Karpas-422 (cell line): ENCODE results near the gene LAP3. TPM values are rescaled to one million over a fixed set of nuclear protein-coding genes. Genes with fewer than 3 reads are reported as not detected.

Source experiments
- DNase-seq: peaks from one replicate; pipeline ENCODE4 v3.0.0-alpha.2; 2015
- H2AFZ ChIP-seq: fragments of 200-600 bp; sonication (generic); 2 replicates; pipeline ENCODE4 v1.6.1; 2014; ENCODE audit warnings: antibody characterized with exemption, low read length, mixed read lengths
- H3K27ac ChIP-seq: fragments of 200-600 bp; sonication (generic); 2 replicates; pipeline ENCODE4 v1.5.1; 2014; ENCODE audit warnings: mild to moderate bottlenecking, low read length, moderate library complexity
- H3K27me3 ChIP-seq: fragments of 200-600 bp; sonication (generic); 2 replicates; pipeline ENCODE4 v1.6.1; 2014; ENCODE audit warnings: low read length, mixed read lengths
- H3K36me3 ChIP-seq: fragments of 200-600 bp; sonication (generic); 2 replicates; pipeline ENCODE4 v1.6.1; 2014; ENCODE audit warnings: low read length, mixed read lengths; ENCODE audit not compliant: insufficient read depth
- H3K4me1 ChIP-seq: fragments of 200-600 bp; sonication (generic); 2 replicates; pipeline ENCODE4 v1.6.1; 2014; ENCODE audit warnings: mild to moderate bottlenecking, low read length, mixed read lengths
- H3K4me2 ChIP-seq: fragments of 200-600 bp; sonication (generic); 2 replicates; pipeline ENCODE4 v1.6.1; 2014; ENCODE audit warnings: low read length, low read depth, mild to moderate bottlenecking; ENCODE audit not compliant: poor library complexity, severe bottlenecking
- H3K4me3 ChIP-seq: fragments of 200-600 bp; sonication (generic); 2 replicates; pipeline ENCODE4 v1.5.1; 2014; ENCODE audit warnings: mild to moderate bottlenecking, antibody characterized with exemption, low read length, mixed read lengths
- H3K79me2 ChIP-seq: fragments of 200-600 bp; sonication (generic); 2 replicates; pipeline ENCODE4 v1.6.1; 2014; ENCODE audit warnings: mild to moderate bottlenecking, low read length, mixed read lengths
- H3K9ac ChIP-seq: fragments of 200-600 bp; sonication (generic); 2 replicates; pipeline ENCODE4 v1.6.0; 2014; ENCODE audit warnings: low read length
- H3K9me2 ChIP-seq: fragments of 200-600 bp; sonication (generic), shearing (Covaris generic); replicated peaks from 2 replicates; pipeline ENCODE4 v1.6.0; 2014; ENCODE audit warnings: mild to moderate bottlenecking, low read length, moderate library complexity; ENCODE audit not compliant: insufficient read depth
- H3K9me3 ChIP-seq: fragments of 300-700, 200-600 bp; sonication (generic); 2 replicates; pipeline ENCODE4 v1.6.1; 2014; ENCODE audit warnings: low read length, mixed read lengths
- H4K20me1 ChIP-seq: fragments of 200-600 bp; sonication (generic); 2 replicates; pipeline ENCODE4 v1.6.1; 2014; ENCODE audit warnings: mild to moderate bottlenecking, antibody characterized with exemption, low read length, low read depth; ENCODE audit not compliant: insufficient read depth
- total RNA-seq: library from RNA; depleted of rRNA; stranded (reverse); fragments of >200 nt; shearing (Covaris generic); gene quantifications from 2 replicates; pipeline ENCODE4 v1.2.3, GENCODE V29; 2014; ENCODE audit warnings: low replicate concordance

Gene LAP3
- total RNA-seq, 1 experiment from 2014 or later = 146 TPM

DNA sequence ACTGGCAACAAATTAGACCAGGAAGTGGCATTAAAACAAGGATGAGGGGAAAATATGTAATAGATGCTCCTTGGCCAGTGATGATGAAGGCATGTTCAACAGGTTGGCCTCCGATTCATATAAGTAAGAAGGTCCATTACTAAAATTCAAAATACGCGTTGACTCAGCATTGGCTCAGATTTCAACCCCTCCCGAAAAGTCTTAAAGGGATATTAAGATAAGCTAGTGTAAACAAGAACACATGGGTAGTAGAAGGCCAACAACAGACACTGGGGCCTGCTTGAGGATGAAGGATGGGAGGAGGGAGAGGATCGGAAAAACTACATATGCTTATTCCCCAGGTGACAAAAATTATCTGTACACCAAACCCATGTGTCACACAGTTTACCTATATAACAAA, 19.1 kb upstream of the LAP3 start:
- Histone ChIP-seq H3K9ac (no peak overlapping the region), H2AFZ (no peak overlapping the region), H3K27me3 (no peaks in the 10 kb centered on the region), H3K4me2 (no peak overlapping the region), H3K27ac (no peak overlapping the region), H3K4me1 (no peaks in the 10 kb centered on the region), H3K9me3 (no peaks in the 10 kb centered on the region), H3K79me2 (no peaks in the 10 kb centered on the region), H3K4me3 (no peak overlapping the region), H4K20me1 (no peaks in the 10 kb centered on the region), H3K9me2 (no peaks in the 10 kb centered on the region), H3K36me3 (no peaks in the 10 kb centered on the region)
- DNase-seq = no peak

- H3K27ac ChIP-seq = no peak overlapping the region
- H3K4me3 ChIP-seq = no peak overlapping the region
- H3K9ac ChIP-seq = no peak overlapping the region
- H2AFZ ChIP-seq = no peak overlapping the region
- no peaks in the 10 kb centered on the region for H3K4me1 ChIP-seq
- no peaks in the 10 kb centered on the region for H3K27me3 ChIP-seq
- H3K79me2 ChIP-seq = no peaks in the 10 kb centered on the region
- H3K4me2 ChIP-seq = no peak overlapping the region
- H3K36me3 ChIP-seq = no peaks in the 10 kb centered on the region
- H3K9me2 ChIP-seq = no peaks in the 10 kb centered on the region
- no peak for DNase-seq
- no peaks in the 10 kb centered on the region for H3K9me3 ChIP-seq
- no peaks in the 10 kb centered on the region for H4K20me1 ChIP-seq
Measured at GRCh38 chr4:17558941-17559708, 17.9 kb upstream of the LAP3 start.

- H3K79me2 ChIP-seq = no peaks in the 10 kb centered on the region
- no peaks in the 10 kb centered on the region for H3K9me3 ChIP-seq
- no peaks in the 10 kb centered on the region for H4K20me1 ChIP-seq
- H3K4me2 ChIP-seq = no peak overlapping the region
- H3K27ac ChIP-seq = no peak overlapping the region
- no peak overlapping the region for H3K4me3 ChIP-seq
- H3K27me3 ChIP-seq = no peaks in the 10 kb centered on the region
- DNase-seq = no peak
- no peak overlapping the region for H2AFZ ChIP-seq
- no peaks in the 10 kb centered on the region for H3K9me2 ChIP-seq
- H3K36me3 ChIP-seq = no peaks in the 10 kb centered on the region
- no peaks in the 10 kb centered on the region for H3K4me1 ChIP-seq
- no peak overlapping the region for H3K9ac ChIP-seq
Measured at GRCh38 chr4:17559709-17560048, 17.3 kb upstream of the LAP3 start.

DNA sequence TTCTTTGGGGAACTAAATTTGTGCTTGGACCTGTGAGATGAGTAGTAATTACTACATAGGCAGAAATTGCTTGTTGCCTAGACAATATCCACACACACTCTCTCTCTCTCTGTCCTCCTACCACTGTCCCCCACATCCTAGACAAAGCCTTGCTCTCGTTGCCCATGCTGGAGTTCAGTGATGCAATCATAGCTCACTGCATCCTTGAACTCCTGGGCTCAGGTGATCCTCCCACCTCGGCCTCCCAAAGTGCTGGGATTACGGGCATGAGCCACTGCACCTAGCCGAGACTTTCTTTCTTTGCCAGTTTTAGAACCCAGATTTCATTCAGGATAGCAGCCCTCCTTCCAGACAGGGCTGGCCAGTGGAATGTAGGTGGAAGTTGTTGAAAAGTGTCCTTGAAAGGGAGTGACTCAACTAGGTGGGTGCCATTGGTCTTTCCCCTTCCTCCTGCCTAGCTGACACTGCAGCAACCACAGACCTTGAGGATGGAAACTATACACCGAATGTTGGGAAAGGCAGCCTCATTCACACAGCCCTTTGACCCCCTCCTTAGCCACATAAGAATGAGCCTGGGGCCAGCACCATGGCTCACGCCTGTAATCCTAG, 16.8 kb upstream of the LAP3 start:
- no peak overlapping the region for H3K4me2 ChIP-seq
- H3K9ac ChIP-seq = no peak overlapping the region
- H3K9me3 ChIP-seq = no peaks in the 10 kb centered on the region
- H4K20me1 ChIP-seq = no peaks in the 10 kb centered on the region
- no peaks in the 10 kb centered on the region for H3K79me2 ChIP-seq
- no peak overlapping the region for H3K27ac ChIP-seq
- H2AFZ ChIP-seq = no peak overlapping the region
- H3K27me3 ChIP-seq = no peaks in the 10 kb centered on the region
- H3K9me2 ChIP-seq = no peaks in the 10 kb centered on the region
- no peak overlapping the region for H3K4me3 ChIP-seq
- H3K4me1 ChIP-seq = no peaks in the 10 kb centered on the region
- no peaks in the 10 kb centered on the region for H3K36me3 ChIP-seq
- no peak for DNase-seq

- no peaks in the 10 kb centered on the region for H3K9me2 ChIP-seq
- no peaks in the 10 kb centered on the region for H4K20me1 ChIP-seq
- no peak overlapping the region for H3K4me2 ChIP-seq
- no peaks in the 10 kb centered on the region for H3K9me3 ChIP-seq
- no peaks in the 10 kb centered on the region for H3K79me2 ChIP-seq
- no peak overlapping the region for H3K27ac ChIP-seq
- no peak overlapping the region for H3K4me3 ChIP-seq
- H3K36me3 ChIP-seq = no peaks in the 10 kb centered on the region
- H3K27me3 ChIP-seq = no peaks in the 10 kb centered on the region
- no peak for DNase-seq
- peaks cover under 1% of the 10 kb centered on the region; the same call in 1 of the 2 replicates for H3K4me1 ChIP-seq
- no peak overlapping the region for H3K9ac ChIP-seq
- no peak overlapping the region for H2AFZ ChIP-seq
Measured at GRCh38 chr4:17561195-17561909, 15.6 kb upstream of the LAP3 start.

DNA sequence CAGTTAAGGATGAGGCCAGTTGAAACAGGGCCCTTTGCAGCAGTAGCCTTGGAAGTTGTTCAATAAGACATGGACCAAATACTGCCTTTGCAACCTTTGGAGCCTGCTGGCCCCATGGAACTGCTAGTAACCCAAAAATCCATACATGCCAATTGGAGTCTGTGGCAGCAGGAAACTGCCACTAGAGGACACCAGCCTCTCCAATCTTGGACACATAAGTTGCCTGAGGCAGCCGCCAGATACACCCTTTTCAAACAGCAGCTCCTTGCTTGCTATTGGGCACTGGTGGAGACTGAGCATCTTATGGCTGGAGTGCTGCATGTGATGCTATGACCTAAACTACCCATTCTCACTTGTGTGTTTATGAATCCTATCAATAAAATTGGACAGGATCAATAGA, 14.8 kb upstream of the LAP3 start:
- Histone ChIP-seq H3K9ac (no peak overlapping the region), H3K79me2 (no peaks in the 10 kb centered on the region), H3K4me2 (no peak overlapping the region), H3K4me3 (no peak overlapping the region), H2AFZ (no peak overlapping the region), H3K36me3 (no peaks in the 10 kb centered on the region), H4K20me1 (no peaks in the 10 kb centered on the region), H3K9me3 (no peaks in the 10 kb centered on the region), H3K27me3 (no peaks in the 10 kb centered on the region), H3K4me1 (peaks cover 8% of the 10 kb centered on the region), H3K9me2 (no peaks in the 10 kb centered on the region), H3K27ac (no peak overlapping the region)
- peak; percentile 70 for DNase-seq

DNA sequence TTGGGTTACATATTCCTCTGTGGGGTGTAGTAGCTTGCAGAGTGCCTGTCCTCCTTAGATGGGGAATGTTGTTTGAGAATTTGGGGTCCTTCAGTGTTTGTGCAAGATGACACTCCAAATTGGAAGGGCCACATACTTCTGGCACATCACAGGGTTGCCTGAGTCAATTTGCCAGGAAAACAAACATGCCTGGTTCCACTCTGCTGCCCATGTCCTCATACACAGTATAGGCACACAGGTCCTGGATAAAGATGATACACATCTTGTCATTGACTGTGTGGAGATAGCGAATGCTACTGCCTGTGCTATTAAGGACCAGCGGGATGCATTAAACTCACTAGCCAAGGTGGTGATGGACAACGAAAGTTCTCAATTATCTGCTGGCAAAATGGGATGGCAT, 11.2 kb upstream of the LAP3 start:
- H3K27ac ChIP-seq = no peak overlapping the region
- H3K36me3 ChIP-seq = no peaks in the 10 kb centered on the region
- H3K4me2 ChIP-seq = no peak overlapping the region
- H3K9me2 ChIP-seq = no peaks in the 10 kb centered on the region
- H3K9ac ChIP-seq = no peak overlapping the region
- no peaks in the 10 kb centered on the region for H4K20me1 ChIP-seq
- no peak overlapping the region for H3K4me3 ChIP-seq
- no peaks in the 10 kb centered on the region for H3K79me2 ChIP-seq
- no peaks in the 10 kb centered on the region for H3K9me3 ChIP-seq
- no peaks in the 10 kb centered on the region for H3K27me3 ChIP-seq
- H2AFZ ChIP-seq = no peak overlapping the region
- DNase-seq = no peak
- H3K4me1 ChIP-seq = peaks cover 11% of the 10 kb centered on the region

DNA sequence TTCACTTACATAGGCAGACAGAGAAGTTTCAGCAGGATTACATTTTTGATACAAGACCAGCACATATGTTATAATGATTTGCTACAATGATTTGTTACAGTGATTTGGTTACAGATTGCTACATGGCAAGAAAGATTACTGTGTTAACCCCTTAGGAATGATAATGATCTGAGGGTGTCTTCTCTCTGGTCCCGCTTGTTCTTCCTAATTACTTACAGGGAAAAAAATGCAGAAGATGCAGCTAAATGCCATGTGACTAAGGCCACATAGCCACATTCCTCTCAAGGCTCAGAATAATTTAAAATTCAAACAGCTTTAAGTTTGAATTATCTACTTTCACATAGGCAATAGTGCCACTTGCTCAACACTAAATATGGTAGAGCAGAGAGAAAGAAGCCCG, 9.7 kb upstream of the LAP3 start:
- peaks cover 11% of the 10 kb centered on the region for H3K4me1 ChIP-seq
- H2AFZ ChIP-seq = peak overlapping the region; percentile 49; the same call in 1 of the 2 replicates
- no peaks in the 10 kb centered on the region for H3K9me3 ChIP-seq
- H3K4me2 ChIP-seq = no peak overlapping the region
- no peak overlapping the region for H3K4me3 ChIP-seq
- no peak for DNase-seq
- H3K79me2 ChIP-seq = no peaks in the 10 kb centered on the region
- H3K36me3 ChIP-seq = no peaks in the 10 kb centered on the region
- no peak overlapping the region for H3K9ac ChIP-seq
- no peaks in the 10 kb centered on the region for H3K9me2 ChIP-seq
- no peaks in the 10 kb centered on the region for H4K20me1 ChIP-seq
- no peaks in the 10 kb centered on the region for H3K27me3 ChIP-seq
- no peak overlapping the region for H3K27ac ChIP-seq
